Astrocyte (in vitro differentiated cells and primary cell): ENCODE results near the gene CD151. TPM values are rescaled to one million over a fixed set of nuclear protein-coding genes. Genes with fewer than 3 reads are reported as not detected.

Experiments used
- DNase-seq: peaks from one replicate; pipeline ENCODE4 v3.0.0-alpha.2; 2010; ENCODE audit warnings: low read depth
- FAIRE-seq: peaks from 2 replicates; lab custom pipeline; 2011; peaks lifted over from hg19 to GRCh38; lab: Jason Lieb, UNC
- H2AFZ ChIP-seq: 2 replicates; pipeline ENCODE4 v1.6.0; 2012; ENCODE audit warnings: low read depth, low read length, inconsistent platforms
- H3K27ac ChIP-seq: 2 replicates; pipeline ENCODE4 v1.5.1; 2011; ENCODE audit warnings: low read depth, low read length, inconsistent platforms
- H3K27me3 ChIP-seq: 2 replicates; pipeline ENCODE4 v1.6.0; 2011; ENCODE audit warnings: low read length, inconsistent platforms; ENCODE audit not compliant: insufficient read depth
- H3K36me3 ChIP-seq: 2 replicates; pipeline ENCODE4 v1.5.1; 2011; ENCODE audit warnings: low read length, inconsistent platforms; ENCODE audit not compliant: insufficient read depth
- H3K4me1 ChIP-seq: 2 replicates; pipeline ENCODE4 v1.5.1; 2011; ENCODE audit warnings: low read length, inconsistent platforms; ENCODE audit not compliant: insufficient read depth
- H3K4me2 ChIP-seq: 2 replicates; pipeline ENCODE4 v1.6.0; 2012; ENCODE audit warnings: low read length, inconsistent platforms
- H3K4me3 ChIP-seq: 2 replicates; pipeline ENCODE4 v1.5.1; 2011; ENCODE audit warnings: low read depth, mild to moderate bottlenecking, low read length, inconsistent platforms; ENCODE audit not compliant: insufficient read depth
- H3K79me2 ChIP-seq: 2 replicates; pipeline ENCODE4 v1.6.0; 2012; ENCODE audit warnings: mild to moderate bottlenecking, low read length, inconsistent platforms; ENCODE audit not compliant: insufficient read depth
- H3K9ac ChIP-seq: 2 replicates; pipeline ENCODE4 v1.6.0; 2012; ENCODE audit warnings: mild to moderate bottlenecking, low read length, inconsistent platforms
- H3K9me3 ChIP-seq: 2 replicates; pipeline ENCODE4 v1.5.1; 2012; ENCODE audit warnings: low read depth, mild to moderate bottlenecking, low read length, inconsistent platforms; ENCODE audit not compliant: insufficient read depth
- H4K20me1 ChIP-seq: 2 replicates; pipeline ENCODE4 v1.6.0; 2012; ENCODE audit warnings: low read length, inconsistent platforms; ENCODE audit not compliant: insufficient read depth
- H3K27ac Mint-ChIP-seq: one replicate; pipeline ENCODE4 v1.8.0; 2021; ENCODE audit warnings: mild to moderate bottlenecking, mixed read lengths; ENCODE audit not compliant: unreplicated experiment
- H3K27me3 Mint-ChIP-seq: one replicate; pipeline ENCODE4 v1.8.0; 2021; ENCODE audit warnings: low read depth, mixed read lengths; ENCODE audit not compliant: unreplicated experiment
- H3K36me3 Mint-ChIP-seq: one replicate; pipeline ENCODE4 v1.8.0; 2021; ENCODE audit warnings: low read depth, mixed read lengths; ENCODE audit not compliant: unreplicated experiment
- H3K4me1 Mint-ChIP-seq: one replicate; pipeline ENCODE4 v1.8.0; 2021; ENCODE audit warnings: low read depth, mixed read lengths; ENCODE audit not compliant: unreplicated experiment
- H3K4me3 Mint-ChIP-seq: one replicate; pipeline ENCODE4 v1.8.0; 2021; ENCODE audit warnings: mild to moderate bottlenecking, moderate library complexity, mixed read lengths; ENCODE audit not compliant: unreplicated experiment
- H3K9me3 Mint-ChIP-seq: one replicate; pipeline ENCODE4 v1.8.0; 2021; ENCODE audit warnings: mild to moderate bottlenecking, mixed read lengths; ENCODE audit not compliant: unreplicated experiment
- CTCF ChIP-seq: IDR thresholded peaks from 2 replicates; pipeline ENCODE4 v1.5.1; 2011; ENCODE audit warnings: low read depth, mild to moderate bottlenecking, inconsistent platforms, low read length, moderate library complexity; ENCODE audit not compliant: insufficient read depth
- EZH2 ChIP-seq: IDR thresholded peaks from 2 replicates; pipeline ENCODE4 v1.6.1; 2012; ENCODE audit warnings: mild to moderate bottlenecking, low read length, inconsistent platforms; ENCODE audit not compliant: insufficient read depth
- total RNA-seq: library from RNA; stranded (reverse); gene quantifications from 2 replicates; pipeline ENCODE4 v1.2.1, GENCODE V29; 2021

Gene CD151
- total RNA-seq, 1 donor from 2014 or later = 421 TPM

- peak overlapping the region; percentile 89 for H3K4me3 Mint-ChIP-seq
- H3K36me3 Mint-ChIP-seq = peaks cover 6% of the 10 kb centered on the region
- DNase-seq (no peak), FAIRE-seq (no peak)
- Histone ChIP-seq H3K9ac (peak overlapping the region; percentile 94), H3K4me1 (peaks cover 46% of the 10 kb centered on the region), H3K9me3 (no peaks in the 10 kb centered on the region), H3K27ac (no peak overlapping the region), H4K20me1 (peaks cover 71% of the 10 kb centered on the region), H3K4me2 (peak overlapping the region; percentile 88), H3K27me3 (no peaks in the 10 kb centered on the region), H2AFZ (no peak overlapping the region), H3K79me2 (peaks cover 75% of the 10 kb centered on the region), H3K36me3 (peaks cover 19% of the 10 kb centered on the region), H3K4me3 (peak overlapping the region; percentile 97)
- no peaks in the 10 kb centered on the region for H3K27me3 Mint-ChIP-seq
- peaks cover 16% of the 10 kb centered on the region for H3K4me1 Mint-ChIP-seq
- TF ChIP-seq EZH2 = no peak
- TF ChIP-seq CTCF = peak; percentile 23
- H3K9me3 Mint-ChIP-seq = no peaks in the 10 kb centered on the region
- no peak overlapping the region for H3K27ac Mint-ChIP-seq
Observed at GRCh38 chr11:839875-840617, 7.3 kb downstream of the CD151 start.

GRCh38 chr11:841981-842369, 9.2 kb downstream of the CD151 start:
- TF ChIP-seq EZH2 = no peak
- Histone ChIP-seq H2AFZ (no peak overlapping the region), H3K36me3 (peaks cover 16% of the 10 kb centered on the region), H3K4me2 (peak overlapping the region; percentile 88), H3K4me1 (peaks cover 55% of the 10 kb centered on the region), H3K4me3 (peak overlapping the region; percentile 97), H3K27me3 (no peaks in the 10 kb centered on the region), H3K9me3 (no peaks in the 10 kb centered on the region), H4K20me1 (peaks cover 75% of the 10 kb centered on the region), H3K79me2 (peaks cover 75% of the 10 kb centered on the region), H3K9ac (peak overlapping the region; percentile 94), H3K27ac (peak overlapping the region; percentile 93)
- DNase-seq = no peak
- no peaks in the 10 kb centered on the region for H3K27me3 Mint-ChIP-seq
- peak overlapping the region; percentile 77 for H3K27ac Mint-ChIP-seq
- no peaks in the 10 kb centered on the region for H3K9me3 Mint-ChIP-seq
- peaks cover 6% of the 10 kb centered on the region for H3K36me3 Mint-ChIP-seq
- FAIRE-seq = no peak
- H3K4me1 Mint-ChIP-seq = peaks cover 20% of the 10 kb centered on the region
- peak overlapping the region; percentile 89 for H3K4me3 Mint-ChIP-seq

- H2AFZ ChIP-seq = peak within 1 kb of the TSS; percentile 41
- DNase-seq = peak; percentile 78
Observed at GRCh38 chr11:842370-843002, 9.7 kb downstream of the CD151 start, which contains the start of the genes POLR2L and TSPAN4. TSS of gene POLR2L (minus strand) at chr11:842529. CDS start at chr11:842508, 21 bp downstream. TSS of gene TSPAN4 (plus strand) at chr11:842852. CDS start at chr11:850305, 7,453 bp downstream.

More at GRCh38 chr11:842370-843002, 9.7 kb downstream of the CD151 start, which contains the start of the genes POLR2L and TSPAN4:
- Histone ChIP-seq H3K27me3 (no peaks in the 10 kb centered on the region), H3K9me3 (no peaks in the 10 kb centered on the region), H3K36me3 (peaks cover 15% of the 10 kb centered on the region), H4K20me1 (peaks cover 74% of the 10 kb centered on the region), H3K27ac (peak within 1 kb of the TSS; percentile 93), H3K4me3 (peak within 1 kb of the TSS; percentile 97), H3K9ac (peak within 1 kb of the TSS; percentile 94), H3K79me2 (peaks cover 73% of the 10 kb centered on the region), H3K4me1 (peaks cover 55% of the 10 kb centered on the region), H3K4me2 (peak within 1 kb of the TSS; percentile 88)
- no peaks in the 10 kb centered on the region for H3K9me3 Mint-ChIP-seq
- H3K36me3 Mint-ChIP-seq = peaks cover 6% of the 10 kb centered on the region
- TF ChIP-seq EZH2 = no peak
- no peak for TF ChIP-seq CTCF
- H3K4me1 Mint-ChIP-seq = peaks cover 20% of the 10 kb centered on the region
- no peaks in the 10 kb centered on the region for H3K27me3 Mint-ChIP-seq
- no peak for FAIRE-seq
- peak within 1 kb of the TSS; percentile 86 for H3K27ac Mint-ChIP-seq
- peak within 1 kb of the TSS; percentile 89 for H3K4me3 Mint-ChIP-seq
